Stimulated activated CD4-positive, alpha-beta T cell treated with anti-CD3 and anti-CD28 coated beads, Interleukin-15, amount 100 ng/mL, for 24 hours (primary cell): ENCODE results near the gene BCL2L12.
"Not testable (repeated sequence)": the region's sequence is repeated elsewhere in the genome, so short reads cannot be mapped to it uniquely, and the experiment has no call there.

Source experiments
- DNase-seq: peaks from one replicate; pipeline ENCODE4 v3.0.0-alpha.2; 2020

The BCL2L12 gene

GRCh38 chr19:49716154-49716553 is 50.4 kb downstream of the BCL2L12 start:
- no peak for DNase-seq

DNA sequence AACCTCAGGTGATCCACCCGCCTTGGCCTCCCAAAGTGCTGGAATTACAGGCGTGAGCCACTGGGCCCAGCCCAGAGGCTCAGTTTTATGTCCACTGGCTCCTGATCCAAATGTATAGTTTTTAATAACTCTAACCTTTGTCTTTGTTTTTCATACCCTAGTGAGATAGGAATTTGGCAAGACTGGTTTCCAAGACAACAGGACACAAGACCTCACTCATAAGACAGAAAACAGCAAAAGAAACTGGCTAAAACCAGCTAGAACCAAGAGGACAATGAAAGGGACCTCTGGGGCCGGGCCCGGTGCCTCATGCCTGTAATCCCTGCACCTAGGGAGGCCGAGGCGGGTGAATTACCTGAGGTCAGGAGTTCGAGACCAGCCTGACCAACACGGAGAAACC is 52.8 kb downstream of the BCL2L12 start:
- no peak for DNase-seq

DNA sequence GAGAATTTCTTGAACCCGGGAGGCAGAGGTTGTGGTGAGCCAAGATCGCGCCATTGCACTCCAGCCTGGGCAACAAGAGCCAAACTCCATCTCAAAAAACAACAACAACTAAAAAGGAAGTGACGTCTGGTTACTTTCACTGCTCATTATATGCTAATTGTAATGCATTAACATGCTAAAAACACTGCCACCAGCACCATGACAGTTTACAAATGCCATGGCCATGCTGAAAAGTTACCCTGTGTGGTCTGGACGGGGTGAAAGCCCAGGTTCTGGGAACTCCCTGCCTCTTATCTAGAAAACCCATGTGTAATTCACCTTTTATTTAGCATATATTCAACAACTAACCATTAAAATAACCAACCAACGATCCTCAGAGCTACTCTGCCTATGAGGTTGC is 53.3 kb downstream of the BCL2L12 start:
- DNase-seq = no peak

DNA sequence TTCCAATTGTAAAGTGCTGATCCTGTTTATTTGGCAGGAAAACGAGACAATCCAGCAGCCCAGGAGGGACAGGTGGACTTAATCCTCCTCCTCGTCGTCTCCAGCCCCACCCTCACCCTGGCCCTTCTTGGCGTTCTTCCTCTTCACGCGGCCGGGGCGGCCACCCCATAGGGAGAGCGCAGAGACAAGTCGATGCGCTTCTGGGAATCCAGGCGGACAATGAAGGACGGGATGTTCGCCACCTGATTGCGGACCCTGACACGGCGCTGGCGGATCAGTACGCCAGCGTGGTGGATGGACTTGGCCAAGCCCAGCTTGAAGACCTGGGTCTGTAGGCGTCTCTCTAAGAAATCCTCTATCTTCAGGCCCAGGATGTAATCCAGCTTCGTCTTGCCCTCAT is 53.7 kb downstream of the BCL2L12 start:
- not testable (repeated sequence) for DNase-seq
